Fibroblast of mammary gland (primary cell): ENCODE data around the gene RAB17.
"Not testable (repeated sequence)": the region's sequence is repeated elsewhere in the genome, so short reads cannot be mapped to it uniquely, and the experiment has no call there.

ENCODE experiments used
- DNase-seq: peaks from one replicate; pipeline ENCODE4 v3.0.0-alpha.2; 2010; ENCODE audit warnings: low read depth
- H3K4me3 ChIP-seq: 2 replicates; pipeline ENCODE4 v1.5.1; 2011; ENCODE audit warnings: low read depth, mild to moderate bottlenecking, low read length, moderate library complexity; ENCODE audit not compliant: control insufficient read depth
- TF ChIP-seq, protein P1 (sequence below): conservative IDR thresholded peaks from 2 replicates; pipeline ENCODE4 v1.5.1; 2011; ENCODE audit warnings: low read depth, low read length, inconsistent platforms; ENCODE audit not compliant: control insufficient read depth, insufficient read depth

The RAB17 gene

DNA sequence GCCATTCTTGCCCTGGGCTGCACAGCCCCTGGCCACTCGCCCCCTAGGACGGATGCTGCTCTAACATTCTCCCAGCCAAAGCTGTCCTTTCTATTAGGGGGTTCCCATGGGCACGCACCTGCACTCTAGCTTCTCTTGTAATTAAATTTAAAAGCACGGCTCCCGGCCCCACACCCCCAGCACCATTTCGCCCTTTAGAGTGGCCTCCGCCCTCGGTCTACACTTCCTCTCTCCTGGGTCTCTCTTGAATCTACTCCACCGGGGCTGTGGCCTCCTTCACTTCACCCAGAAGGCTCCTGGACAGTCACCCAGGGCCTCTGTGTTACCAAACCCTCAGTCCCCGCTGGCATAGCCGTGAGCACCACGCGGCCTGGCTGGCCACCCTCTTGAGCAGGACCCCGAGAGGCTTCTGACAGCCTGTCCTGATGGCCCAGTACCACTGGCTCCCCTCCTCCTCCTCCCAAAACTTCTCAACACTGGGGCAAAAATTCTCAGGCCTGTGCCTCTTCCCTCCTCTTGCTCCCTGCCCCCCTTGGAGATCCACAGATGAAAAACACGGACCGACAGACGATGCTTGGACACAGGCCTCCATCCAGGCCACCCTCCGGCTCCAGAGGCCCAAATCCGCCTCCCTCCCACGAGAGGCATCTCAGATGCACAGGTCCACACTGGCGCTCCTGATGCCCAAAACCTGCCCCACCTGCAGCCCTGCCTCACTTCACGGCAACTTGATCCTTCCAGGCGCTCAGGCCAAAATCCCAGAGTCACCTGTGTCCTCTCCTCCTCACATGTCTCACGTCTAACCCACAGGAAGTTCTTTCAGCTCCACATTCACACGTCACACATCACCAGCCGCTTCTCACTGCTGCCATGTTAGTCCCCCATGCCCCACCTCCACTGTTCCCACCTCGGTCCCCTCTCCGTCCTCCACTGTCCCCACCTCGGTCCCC, 6.9 kb upstream of the RAB17 start:
- TF ChIP-seq, protein P1, sequence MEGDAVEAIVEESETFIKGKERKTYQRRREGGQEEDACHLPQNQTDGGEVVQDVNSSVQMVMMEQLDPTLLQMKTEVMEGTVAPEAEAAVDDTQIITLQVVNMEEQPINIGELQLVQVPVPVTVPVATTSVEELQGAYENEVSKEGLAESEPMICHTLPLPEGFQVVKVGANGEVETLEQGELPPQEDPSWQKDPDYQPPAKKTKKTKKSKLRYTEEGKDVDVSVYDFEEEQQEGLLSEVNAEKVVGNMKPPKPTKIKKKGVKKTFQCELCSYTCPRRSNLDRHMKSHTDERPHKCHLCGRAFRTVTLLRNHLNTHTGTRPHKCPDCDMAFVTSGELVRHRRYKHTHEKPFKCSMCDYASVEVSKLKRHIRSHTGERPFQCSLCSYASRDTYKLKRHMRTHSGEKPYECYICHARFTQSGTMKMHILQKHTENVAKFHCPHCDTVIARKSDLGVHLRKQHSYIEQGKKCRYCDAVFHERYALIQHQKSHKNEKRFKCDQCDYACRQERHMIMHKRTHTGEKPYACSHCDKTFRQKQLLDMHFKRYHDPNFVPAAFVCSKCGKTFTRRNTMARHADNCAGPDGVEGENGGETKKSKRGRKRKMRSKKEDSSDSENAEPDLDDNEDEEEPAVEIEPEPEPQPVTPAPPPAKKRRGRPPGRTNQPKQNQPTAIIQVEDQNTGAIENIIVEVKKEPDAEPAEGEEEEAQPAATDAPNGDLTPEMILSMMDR, result no peak
- no peak for DNase-seq

DNA sequence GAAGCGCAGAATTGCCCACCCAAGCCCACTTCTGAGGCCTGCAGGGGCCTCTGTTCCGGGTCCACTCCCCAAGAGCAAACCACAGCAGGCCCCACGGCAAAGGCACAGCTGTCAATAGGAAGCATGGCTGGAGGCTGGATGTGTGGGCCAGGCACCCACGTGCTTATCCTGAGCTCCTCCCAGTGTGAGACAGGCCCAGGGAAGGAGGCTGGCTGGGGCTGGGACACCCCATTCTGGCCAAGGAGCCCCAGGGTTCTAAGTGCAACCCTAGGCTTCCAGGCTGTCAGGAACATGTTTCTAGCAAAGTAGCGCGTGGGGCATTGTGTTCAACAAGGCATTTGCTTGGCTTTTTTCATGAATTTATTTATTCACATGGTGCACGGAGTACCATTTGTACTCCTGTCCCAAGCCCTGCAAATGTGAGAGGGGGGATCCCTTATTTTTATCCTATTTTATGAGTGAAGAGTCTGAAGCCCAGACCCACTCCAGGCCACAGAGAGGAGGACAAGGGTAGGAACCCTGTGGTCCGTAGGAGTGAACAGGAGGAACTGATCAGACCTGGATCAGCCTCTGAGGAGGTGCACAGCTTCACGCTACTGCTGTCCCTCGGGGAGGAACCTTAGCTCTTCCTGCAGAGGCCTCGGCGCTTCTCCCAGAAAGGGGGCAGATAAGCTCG, 6.1 kb upstream of the RAB17 start:
- TF ChIP-seq, protein P1, result no peak
- no peak overlapping the region for H3K4me3 ChIP-seq
- DNase-seq, result no peak

More for the DNA sequence above, 6.9 kb upstream of the RAB17 start:
- no peak overlapping the region for H3K4me3 ChIP-seq

DNA sequence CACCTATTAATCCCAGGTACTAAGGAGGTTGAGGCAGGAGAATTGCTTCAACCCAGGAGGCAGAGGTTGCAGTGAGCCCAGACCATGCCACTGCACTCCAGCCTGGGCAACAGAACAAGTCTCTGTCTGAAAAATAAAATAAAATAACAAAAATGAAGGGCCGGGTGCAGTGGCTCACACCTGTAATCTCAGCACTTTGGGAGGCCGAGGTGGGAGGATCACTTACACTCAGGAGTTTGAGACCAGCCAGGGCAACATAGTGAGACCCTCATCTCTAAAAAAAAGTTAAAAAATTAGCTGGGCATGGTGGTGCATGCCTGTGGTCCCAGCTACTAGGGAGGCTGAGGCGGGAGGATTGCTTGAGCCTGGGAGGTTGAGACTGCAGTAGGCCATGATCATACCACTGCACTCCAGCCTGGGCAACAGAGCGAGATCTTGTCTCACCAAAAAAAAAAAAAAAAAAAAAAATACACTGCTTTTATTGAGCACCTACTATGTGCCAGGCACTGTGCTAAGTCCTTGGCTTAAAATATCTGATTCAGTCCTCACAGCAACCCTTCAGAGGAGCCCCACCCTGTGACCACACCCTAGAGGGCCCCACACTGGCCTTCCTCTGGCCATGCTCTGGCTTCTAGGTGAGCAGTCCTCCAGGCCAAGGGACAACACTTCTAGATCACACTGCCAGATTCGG, 5.4 kb upstream of the RAB17 start:
- H3K4me3 ChIP-seq, DNase-seq: not testable (repeated sequence)

DNA sequence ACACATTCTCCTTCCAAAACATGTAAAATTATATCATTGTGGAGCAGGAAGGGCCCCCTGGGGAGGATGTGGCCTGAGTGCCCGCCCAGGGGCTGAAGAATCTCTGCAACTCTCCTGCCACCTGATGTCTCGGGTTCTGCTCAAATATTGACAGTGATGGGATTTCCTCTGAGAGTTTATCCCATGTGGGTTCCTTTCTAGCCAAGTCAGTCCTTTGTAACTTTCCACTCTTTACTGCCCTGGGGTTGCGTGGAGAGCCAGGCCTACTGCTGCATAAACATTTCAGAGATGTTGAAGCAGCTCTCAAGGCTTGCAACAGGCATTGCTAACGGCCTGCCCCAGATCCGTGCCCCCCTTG, 4.0 kb upstream of the RAB17 start:
- no peak for DNase-seq
- TF ChIP-seq, protein P1, result no peak
- no peak overlapping the region for H3K4me3 ChIP-seq

DNA sequence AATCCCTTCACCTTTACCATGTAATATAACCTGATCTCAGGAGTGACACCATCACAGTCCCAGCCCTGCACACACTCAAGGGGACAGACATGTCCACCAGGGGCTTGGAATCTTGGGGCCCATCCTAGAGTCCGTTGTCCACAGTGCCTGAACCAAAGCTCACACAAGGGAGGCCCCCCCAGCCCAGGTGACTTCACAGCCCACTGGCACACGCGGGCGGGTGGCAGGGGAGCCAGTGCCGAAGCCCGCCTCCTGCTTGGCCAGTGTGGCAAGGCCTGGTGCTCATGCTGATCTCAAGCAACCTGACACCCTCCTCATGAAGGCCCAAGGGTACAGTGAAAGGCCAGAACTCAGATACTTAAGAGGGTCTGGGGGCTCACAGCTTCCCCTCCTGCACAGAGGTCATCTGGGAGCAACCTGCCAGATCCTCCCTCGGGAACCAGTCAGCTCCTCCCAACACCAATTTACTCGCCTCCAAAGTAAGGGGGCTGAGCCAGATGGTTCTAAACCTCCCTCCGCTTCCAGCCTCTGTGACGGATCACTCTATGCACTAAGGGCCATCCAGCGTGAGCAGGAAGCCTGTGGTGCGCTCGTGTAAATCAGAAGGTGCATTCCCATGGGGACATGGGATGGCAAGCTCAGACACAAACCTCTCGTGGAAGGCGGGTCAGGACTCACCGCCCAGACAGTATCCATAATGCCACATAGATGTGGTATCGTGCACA, 3.2 kb upstream of the RAB17 start:
- no peak for DNase-seq
- no peak overlapping the region for H3K4me3 ChIP-seq
- TF ChIP-seq, protein P1, result no peak

DNA sequence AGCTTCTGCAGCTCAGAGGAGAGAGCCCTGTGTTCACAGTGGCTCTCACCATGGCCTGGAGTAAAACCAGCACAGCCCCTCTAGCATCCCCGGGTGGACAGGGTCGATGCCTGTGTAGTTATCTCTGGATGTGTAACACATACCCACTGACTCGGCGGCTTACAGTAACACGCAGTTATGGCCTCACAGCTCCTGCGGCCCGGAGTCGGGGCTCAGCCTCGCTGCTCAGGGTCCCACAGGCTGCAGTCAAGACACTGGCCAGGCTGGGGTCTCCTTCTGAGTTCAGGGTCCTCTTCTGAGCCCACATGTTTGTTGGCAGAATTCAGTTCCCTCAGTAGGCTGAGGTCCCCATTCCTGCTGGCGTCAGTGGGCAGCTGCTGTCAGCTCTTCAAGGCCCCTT, 2.5 kb upstream of the RAB17 start:
- DNase-seq, result no peak
- TF ChIP-seq, protein P1, result no peak
- no peak overlapping the region for H3K4me3 ChIP-seq
